ENCODE measurements around the gene BCAS1. TPM values are rescaled to one million over a fixed set of nuclear protein-coding genes. Genes with fewer than 3 reads are reported as not detected.
A peak's percentile ranks its signal among the peaks of the same experiment; 100 is the strongest.

Gene BCAS1
- total RNA-seq, 1 donor from 2014 or later, result 2.4 TPM

DNA sequence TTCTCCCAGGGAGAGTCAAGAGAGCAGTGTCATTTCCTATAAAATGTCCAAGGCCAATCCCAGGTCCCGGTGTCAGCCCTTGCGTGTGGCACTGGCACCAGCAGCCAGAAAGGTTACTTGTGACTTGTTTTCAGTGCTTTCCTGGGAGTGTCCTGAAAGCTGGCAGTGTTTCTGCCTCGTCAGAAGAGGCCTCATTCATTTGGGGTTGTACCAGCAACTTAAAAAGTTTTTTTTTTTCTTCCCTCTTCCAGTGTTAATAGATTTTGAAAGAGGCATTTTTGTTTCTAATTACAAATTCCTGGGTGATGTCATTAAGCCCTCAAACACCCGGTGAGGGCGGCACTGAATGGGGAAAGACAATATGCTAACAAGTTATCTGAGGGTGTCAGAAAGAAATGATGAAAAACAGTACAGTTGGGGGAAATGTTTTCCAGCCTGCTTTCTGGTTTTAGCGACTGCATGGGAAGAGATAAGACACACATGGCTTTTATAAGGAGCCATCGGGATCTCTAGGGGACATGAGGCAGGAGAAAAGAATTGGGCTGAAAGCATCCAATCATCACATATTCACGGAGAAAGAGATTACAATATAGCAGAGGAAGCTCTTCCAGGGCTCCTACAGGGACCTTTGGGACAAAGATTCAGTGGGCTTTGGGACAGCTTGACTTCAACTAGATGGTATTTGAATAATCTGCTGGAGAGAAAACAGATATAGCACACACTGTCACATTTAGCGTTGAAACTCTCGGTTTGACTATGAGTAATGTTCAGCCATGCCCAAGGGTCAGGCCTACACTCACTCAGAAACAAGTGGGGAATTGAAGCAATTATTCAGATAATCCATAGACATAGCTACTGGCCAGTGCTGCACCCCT is 153.0 kb downstream of the BCAS1 start:
- DNase-seq (ENCODE audit: low spot score in 2 of 2), result no peak
- no peak for FAIRE-seq

DNA sequence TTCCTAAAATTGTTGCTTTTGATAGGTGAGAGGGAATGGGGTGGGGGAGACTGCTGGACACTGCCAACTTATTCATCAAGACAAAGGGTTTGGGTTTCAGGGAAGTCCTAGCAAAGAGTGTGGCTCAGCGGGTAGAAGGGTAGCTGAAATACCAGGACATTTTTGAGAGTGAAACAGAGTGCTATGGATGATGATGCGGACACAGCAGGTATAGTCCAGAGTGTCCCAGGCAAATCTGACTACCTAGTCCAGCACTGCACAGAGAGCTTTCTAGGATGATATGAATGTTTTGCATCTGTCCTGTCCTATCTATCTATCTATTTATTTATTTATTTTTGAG is 154.3 kb downstream of the BCAS1 start:
- DNase-seq (ENCODE audit: low spot score in 2 of 2) (no peak), FAIRE-seq (no peak)

DNA sequence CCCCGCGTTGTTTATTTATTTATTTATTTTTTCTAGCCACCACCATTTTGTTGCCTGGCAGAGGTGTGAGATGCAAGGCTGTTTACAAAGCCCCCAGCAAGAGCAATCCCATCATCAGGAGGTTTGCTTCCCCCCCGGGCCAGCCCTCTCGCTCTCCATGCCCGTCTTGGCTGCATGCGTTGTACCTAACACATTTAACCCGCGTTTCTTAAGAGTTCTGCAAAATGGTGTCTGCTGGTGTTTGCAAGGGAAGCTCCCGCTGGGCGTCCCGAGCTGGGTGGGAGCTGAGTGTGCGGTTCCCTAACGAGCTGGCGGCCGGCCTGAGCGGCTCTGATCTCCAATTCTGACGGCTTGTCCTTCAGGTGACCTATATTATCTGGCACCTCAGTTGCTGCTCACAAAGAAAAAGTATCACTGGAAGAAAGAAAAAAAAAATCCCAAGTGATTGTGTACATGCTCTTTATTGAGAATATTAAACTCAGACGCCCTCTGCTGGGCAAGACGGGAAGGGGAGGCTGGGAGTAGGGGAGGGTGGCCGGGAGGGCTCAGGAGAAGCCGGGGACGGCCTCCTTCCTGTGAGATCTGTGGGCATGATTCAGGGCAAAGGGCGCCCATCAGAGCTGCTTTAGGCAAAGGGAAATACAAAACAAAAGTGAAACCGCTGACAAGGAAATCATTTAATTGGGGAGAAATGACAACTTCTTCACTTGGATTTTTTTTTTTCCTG is 154.8 kb downstream of the BCAS1 start:
- peak; percentile 56 to 85 for DNase-seq (ENCODE audit: low spot score in 2 of 2)
- FAIRE-seq, result no peak

DNA sequence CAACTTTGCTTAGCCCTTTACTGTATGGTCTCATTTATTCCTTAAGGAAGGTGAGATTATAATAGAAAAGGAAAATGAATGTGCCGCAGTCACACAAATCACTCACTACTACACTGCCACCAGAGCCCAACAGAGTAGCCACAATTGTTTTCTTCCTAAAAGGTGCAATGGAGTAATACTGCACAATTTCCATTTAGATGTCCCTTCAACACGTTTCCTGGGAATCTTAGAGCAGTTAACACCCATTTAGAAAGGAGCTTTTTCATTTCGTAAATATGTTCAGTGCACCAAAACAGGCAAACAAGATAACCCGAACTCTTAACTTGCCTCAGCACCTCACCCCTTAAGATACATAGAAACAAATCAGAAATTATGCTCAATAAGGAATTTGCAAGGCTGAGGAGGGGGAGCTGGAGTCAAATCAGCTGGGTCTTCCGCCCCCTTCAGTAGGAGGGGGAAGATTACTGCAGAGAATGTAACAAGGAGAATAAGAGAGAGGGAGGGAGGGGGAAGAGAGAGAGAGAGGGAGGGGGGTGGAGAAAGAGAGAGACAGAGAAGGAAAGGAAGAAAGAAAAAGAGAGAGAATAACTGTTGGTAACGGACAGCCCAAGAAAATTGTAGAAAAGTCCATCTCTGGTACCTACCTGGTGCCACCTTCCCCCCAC is 155.5 kb downstream of the BCAS1 start:
- DNase-seq (ENCODE audit: low spot score in 2 of 2) (no peak), FAIRE-seq (no peak)

DNA sequence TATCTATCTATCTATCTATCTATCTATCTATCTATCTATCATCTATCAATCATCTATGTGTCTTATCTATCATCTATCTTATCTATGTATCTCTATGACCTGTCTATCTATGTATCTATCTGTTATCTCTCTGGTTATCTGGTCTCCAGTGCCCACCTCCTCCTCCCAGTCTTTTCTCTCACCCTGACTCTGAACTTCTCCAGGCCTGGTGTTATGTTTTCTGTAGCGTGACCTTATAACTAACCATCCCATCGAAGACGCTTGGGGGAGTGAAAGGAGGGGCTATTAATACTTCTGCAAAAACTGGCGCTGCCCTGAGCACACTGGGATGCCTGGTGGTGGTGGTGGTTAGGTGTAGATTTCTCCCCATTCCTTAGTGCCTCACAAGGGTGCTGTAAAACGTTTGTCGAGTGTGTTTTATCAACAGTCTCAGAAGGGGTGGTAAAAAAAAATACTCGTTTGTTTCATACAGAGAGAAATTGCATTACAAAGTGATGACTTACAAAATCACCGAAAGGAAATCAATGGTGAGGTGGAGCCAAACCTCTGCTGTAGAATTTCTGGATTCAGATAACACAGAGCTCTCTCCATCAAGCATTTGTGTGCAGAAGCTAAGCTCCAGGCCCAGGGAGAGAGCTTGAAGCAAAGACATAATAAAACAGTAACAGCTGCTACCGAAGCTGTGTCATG is 156.2 kb downstream of the BCAS1 start:
- DNase-seq (ENCODE audit: low spot score in 2 of 2) (no peak), FAIRE-seq (no peak)

DNA sequence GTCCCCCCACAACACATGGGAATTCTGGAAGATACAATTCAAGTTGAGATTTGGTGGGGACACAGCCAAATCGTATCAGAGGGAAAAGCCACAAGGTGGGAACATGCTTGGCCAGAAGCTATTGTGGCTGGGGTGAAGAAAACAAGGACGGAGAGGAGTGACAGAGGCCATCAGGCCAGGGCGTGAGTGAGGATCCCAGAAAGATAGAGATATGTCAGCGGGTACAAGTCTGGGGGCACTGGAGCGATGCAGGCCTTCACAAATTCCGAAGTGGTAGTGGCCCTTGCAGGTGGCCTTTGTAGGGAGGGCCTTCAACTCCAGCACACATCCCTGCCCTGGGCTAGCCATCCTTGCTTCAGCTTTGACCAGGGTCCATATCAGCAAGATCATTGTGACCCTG is 159.1 kb downstream of the BCAS1 start:
- no peak for FAIRE-seq
- no peak for DNase-seq (ENCODE audit: low spot score in 2 of 2)

DNA sequence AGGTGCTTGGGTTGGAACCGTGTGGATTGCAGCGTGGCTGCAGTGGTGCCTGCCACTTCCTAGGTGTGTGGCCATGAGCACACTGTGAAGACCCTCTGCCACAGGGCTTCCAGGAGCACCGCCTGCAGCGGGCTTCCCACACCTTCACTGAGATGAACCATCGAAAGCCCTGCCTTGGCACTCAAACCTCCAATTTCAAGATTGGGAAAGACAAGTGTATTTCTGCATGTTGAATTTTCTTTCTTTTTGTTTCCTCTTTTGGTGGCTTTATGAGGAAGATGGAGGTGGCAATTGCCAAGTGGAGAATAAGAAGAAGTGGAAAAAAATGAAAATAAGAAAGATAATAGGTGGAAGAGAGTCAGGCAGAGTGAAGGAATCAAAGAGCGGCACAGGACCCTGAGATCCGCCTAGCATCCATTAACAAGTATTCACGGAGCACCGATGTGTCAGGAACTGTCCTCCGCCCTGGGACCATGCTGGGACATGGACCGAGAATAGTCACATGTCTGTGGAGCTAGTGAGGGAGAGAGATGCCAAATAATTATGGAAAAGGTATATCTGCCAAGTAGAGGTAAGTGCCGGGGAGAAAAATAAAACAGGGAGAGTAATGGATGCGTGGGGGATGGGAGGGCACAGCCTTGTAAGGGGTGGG is 159.9 kb downstream of the BCAS1 start:
- FAIRE-seq (no peak), DNase-seq (ENCODE audit: low spot score in 2 of 2) (no peak)

DNA sequence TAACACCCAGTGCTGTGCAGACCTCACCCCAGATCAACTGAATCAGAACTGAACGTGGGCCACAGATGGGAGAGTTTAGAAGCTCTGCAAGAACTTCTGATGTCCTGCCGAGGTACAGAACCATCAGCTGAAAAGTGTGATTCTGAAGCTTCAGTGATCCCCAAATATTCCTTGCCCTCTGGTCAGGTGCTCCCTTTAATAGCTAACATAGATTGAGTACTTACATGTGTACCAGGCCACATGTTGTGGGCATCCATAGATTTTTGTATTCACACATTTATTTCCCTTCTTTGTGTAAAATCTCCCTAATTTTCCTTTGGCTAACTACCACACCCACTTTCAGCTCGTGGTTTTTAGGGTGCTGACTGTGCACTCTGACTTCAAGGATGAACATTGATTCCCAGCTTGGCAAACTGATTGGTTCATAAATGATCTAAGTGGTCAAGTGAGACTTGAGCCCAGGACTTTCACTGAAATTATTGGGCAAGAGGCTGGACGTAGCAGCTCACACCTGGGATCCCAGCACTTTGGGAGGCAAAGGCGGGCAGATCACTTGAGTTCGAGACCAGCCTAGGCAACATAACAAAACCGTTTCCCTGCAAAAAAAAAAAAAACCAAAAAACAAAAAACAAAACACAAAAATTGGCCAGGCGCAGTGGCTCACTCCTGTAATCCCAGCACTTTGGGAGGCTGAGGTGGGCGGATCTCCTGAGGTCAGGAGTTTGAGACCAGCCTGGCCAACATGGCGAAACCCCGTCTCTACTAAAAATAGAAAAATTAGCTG is 162.2 kb downstream of the BCAS1 start:
- FAIRE-seq, result no peak
- no peak for DNase-seq (ENCODE audit: low spot score in 2 of 2)

DNA sequence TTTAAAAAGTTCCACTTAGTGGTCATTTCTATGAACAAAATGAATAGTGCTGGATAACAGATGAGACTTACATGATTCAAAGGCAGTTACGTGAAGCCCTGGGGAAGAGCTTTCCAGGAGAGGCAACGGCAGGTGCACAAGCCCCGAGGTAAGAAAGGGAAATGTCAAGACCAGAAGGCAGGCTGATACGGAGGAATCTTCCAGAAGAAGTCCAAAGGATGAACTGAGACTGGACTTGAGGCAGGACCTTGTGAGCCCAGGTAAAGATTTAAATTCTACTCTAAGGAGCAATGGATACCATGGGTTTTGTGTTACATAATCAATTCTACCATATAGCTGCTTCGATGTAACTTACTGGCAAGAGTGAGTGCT is 164.6 kb downstream of the BCAS1 start:
- FAIRE-seq, result no peak

DNA sequence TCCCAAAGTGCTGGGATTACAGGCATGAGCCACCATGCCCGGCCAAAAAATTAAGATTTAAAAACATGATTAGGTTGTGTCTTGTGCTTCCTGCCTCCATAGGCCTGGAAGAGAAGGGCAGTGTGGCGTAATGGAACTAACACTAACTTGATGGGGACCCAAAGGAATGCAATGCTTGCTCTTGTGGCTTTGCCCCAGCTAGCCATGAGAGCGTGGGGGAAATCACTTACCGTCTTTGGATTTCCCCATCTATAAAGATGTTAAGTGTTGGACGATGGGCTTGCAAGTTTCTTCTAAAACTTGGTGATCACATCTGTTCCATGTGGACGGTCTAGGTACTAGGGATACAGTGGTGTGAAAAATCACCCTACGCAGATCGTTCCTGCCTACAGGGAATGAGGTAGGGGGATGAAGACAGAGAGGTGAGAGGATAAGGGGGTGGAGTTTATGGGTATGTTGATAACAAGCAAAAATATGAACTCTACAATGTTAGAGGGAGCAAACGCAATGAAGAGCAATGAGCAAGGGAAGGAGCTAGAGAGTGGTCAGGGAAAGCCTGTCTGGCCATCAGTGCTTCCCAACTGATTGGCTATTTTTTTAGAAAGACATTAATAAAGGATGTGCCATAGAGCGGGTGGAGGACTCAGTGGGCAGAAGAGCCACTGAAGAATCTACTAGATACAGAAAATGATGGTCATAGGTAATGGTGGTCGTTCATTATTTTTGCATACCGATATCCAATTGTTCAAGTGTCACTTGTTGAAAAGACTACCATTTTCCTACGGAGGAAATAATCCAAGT is 165.2 kb downstream of the BCAS1 start:
- no peak for FAIRE-seq

More for the DNA sequence above, 164.6 kb downstream of the BCAS1 start:
- DNase-seq (ENCODE audit: low spot score in 2 of 2), result no peak

DNA sequence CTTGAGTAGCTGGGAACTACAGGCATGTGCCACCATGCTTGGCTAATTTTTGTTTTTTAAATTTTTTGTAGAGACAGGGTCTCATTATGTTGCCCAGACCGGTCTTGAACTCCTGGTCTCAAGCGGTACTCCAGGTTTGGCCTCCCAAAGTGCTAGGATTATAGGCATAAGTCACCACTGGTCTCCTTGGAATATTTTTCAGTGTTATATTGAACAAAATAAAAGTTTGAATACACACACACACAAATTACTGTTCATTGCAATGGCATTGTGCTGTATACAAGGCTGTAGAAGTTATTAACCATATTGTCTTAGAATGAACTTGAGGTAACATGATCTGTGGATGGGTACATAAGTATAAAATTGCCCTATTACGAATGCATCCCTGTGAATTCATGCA is 166.1 kb downstream of the BCAS1 start:
- DNase-seq (ENCODE audit: low spot score in 2 of 2) (no peak), FAIRE-seq (no peak)

More for the DNA sequence above, 165.2 kb downstream of the BCAS1 start:
- no peak for DNase-seq (ENCODE audit: low spot score in 2 of 2)

DNA sequence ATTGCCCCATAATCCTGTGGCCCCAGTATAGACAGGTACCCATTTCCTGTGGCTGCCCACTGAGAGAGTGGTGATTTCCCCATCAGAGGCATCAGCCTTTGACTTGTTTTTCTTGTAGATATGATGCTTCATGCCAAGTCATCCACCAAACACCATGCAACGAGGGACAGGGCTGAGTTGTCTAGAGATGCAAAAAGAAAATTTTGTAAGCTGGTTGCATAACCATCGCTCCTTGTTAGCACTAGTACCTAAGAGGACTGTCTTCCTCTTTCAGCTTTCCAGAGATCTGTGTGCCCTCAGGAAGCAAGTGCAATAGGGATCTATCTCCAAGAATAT is 166.8 kb downstream of the BCAS1 start:
- no peak for DNase-seq (ENCODE audit: low spot score in 2 of 2)

DNA sequence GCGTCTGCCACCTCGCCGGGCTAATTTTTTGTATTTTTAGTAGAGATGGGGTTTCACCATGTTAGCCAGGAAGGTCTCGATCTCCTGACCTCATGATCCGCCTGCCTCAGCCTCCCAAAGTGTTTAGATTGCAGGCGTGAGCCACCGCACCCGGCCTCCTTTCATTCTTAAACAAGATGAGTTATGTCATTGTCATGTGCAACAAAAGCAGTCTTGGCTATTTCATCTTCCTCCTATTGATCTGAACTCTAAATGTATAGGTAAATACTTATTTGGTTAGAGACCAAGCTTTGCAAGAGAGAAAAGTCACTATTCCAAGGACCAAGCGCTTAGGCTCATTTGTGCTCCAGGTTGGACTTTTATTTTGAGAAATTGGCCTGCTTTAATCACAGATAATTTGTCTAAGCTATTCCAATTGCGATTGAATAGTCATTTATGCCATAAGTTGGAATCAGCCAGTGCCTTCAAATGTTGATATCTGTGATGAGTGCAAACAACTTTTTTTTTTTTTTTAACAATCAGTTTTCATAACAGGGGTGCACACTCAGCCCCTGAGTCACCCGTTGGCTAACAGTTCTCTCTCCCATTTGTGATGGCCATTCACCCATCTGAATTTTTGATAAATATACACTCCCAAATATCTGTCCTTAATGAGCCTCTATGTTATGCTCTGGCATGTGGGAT is 167.3 kb downstream of the BCAS1 start:
- DNase-seq (ENCODE audit: low spot score in 2 of 2), result no peak
- no peak for FAIRE-seq

More for the DNA sequence above, 166.8 kb downstream of the BCAS1 start:
- FAIRE-seq, result no peak

DNA sequence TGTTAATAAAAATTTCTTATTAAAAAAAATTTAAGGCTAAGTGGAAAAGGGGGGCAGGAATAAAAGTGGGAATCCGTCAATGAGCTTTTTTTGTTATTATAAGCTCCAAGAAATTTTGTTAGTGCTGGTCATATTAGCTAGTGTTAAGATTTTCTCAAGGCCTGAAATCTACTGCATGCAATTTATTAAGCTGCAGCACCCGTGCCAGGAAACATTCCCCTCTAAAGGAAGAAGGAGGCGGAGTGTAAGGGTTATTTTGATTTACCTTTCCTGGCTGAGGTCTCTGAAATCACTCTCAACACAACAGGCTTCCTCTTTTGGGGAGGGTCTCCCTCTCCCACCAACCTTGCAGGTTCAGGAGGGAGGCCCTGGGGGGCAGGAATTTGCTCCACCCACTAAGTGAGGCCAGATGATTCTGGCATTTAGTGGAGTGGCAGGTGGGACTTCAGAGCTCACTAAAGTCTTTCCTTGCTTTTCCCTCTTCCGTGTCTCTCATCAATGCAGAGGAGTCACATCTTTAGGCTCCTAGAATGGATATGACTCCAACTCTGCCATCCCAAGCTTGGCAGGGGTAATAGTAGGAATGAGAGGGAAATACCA is 168.8 kb downstream of the BCAS1 start:
- FAIRE-seq (no peak), DNase-seq (ENCODE audit: low spot score in 2 of 2) (no peak)

DNA sequence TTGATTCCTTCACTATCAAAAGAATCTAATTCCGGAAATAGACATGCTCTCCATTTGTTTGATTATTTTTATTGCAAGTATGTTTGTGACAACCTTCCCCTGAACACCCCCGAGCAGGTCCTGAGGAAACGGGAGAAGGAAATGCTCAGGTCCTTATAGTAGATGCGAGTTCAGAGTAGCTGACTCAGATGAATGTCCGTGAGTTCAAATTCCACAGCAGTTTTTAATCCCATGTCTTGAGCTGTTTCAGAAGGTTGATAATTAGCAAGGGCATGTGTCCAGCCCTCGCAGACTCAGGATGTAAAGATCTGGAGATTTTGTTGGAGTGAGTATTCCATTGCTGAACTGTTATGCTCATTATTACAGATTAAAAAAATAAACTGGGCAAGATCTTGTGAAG is 169.3 kb downstream of the BCAS1 start:
- no peak for DNase-seq (ENCODE audit: low spot score in 2 of 2)
- FAIRE-seq, result no peak

DNA sequence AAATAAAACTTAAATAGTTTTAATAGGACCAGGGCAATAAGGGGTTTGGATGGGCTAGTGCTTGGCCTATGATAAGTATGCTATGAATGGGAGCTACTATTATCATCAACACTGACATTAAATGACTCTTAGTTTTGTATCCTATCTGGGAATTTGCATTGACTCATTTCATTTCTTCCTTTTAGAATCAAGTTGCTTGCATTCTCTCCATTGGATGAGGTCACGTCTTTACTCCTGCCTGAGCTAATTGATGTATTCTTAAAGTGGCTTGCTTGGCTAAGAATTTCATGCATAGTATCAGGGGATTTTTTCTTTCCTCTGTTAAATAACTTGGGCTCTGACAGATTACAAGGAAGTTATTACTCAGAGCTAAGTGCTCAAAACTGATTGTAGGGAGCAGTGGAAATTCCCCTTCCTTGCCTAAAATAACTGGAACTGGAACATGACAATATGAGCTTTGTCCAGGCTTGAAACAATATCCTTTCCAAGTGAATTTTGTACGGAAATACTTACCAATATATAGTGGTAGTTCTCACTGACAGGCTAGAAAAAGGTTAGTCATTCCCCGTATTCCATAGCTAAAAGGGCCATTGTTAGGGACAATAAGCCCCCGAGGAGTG is 169.9 kb downstream of the BCAS1 start:
- FAIRE-seq, result no peak

More for the DNA sequence above, 169.9 kb downstream of the BCAS1 start:
- DNase-seq (ENCODE audit: low spot score in 2 of 2), result no peak
